ENCODE data around the gene RRP1B.

- TF ChIP-seq EZH2 (IDR thresholded peaks at IDR 0.05; ENCODE audit: borderline replicate concordance, insufficient read depth, low read depth, low read length, poor library complexity, severe bottlenecking) (no peak), CTCF (IDR thresholded peaks at IDR 0.05) (no peak)
Observed at GRCh38 chr21:43614839-43615238, 44.5 kb upstream of the RRP1B start.

All from B cell (primary cell).